K562 (cell line): Measurements from ENCODE around the gene AGPAT3. TPM values are rescaled to one million over a fixed set of nuclear protein-coding genes. Genes with fewer than 3 reads are reported as not detected.
A peak's percentile ranks its signal among the peaks of the same experiment; 100 is the strongest.

ENCODE experiments used
- ATAC-seq: fragments of 200-7000 bp; cut with Tn5 transposase; 3 replicates; pipeline ENCODE4 v1.9.1; 2020; ENCODE audit warnings: moderate library complexity
- BruUV-seq: library from RNA; stranded (reverse); fragments of 400-500 nt; replicated peaks from 2 replicates; lab custom pipeline; 2021; lab: Mats Ljungman, UMichigan
- CTCF ChIA-PET: fragments of 300-600 bp; formaldehyde crosslinking; extraction: SDS; loops from one replicate; lab custom pipeline; 2021; ENCODE audit warnings: low intra/inter-chr PET ratio; lab: Yijun Ruan, JAX
- POLR2A ChIA-PET: fragments of 300-600, 350-650 bp; sonication (Branson Sonifier 250); formaldehyde crosslinking; extraction: SDS; loops from one replicate; lab custom pipeline; 2021; ENCODE audit warnings: antibody characterized with exemption, inconsistent platforms; lab: Yijun Ruan, JAX
- DNase-seq, 4 experiments: peaks; one replicate each; pipeline versions ENCODE4 v3.0.0 to v3.0.0-alpha.2; 2011 to 2018; ENCODE audit warnings: low spot score in 3 of 4, mixed read lengths in 3 of 4; ENCODE audit errors: extremely low read depth in 1 of 4
- FAIRE-seq: peaks from 2 replicates; lab custom pipeline; 2011; peaks lifted over from hg19 to GRCh38; lab: Jason Lieb, UNC
- H2AFZ ChIP-seq: 2 replicates; pipeline ENCODE4 v1.6.0; 2011; ENCODE audit warnings: low read depth, low read length, control low read depth, inconsistent platforms
- H3K27ac ChIP-seq: fragments of 200-600 bp; 3 replicates; pipeline ENCODE4 v1.8.0; 2011; ENCODE audit warnings: low read depth, mild to moderate bottlenecking, control low read depth, inconsistent platforms, low read length, moderate library complexity, mixed read lengths; ENCODE audit errors: extremely low read depth
- H3K27me3 ChIP-seq, 2 experiments: fragments of 300-600 bp in 1 of 2; 2 replicates in 1 of 2; 3 replicates in 1 of 2; pipeline versions ENCODE4 v1.6.0 to v1.8.0; 2011; ENCODE audit warnings: inconsistent platforms in 2 of 2, low read length in 2 of 2, mild to moderate bottlenecking in 1 of 2, mixed read lengths in 1 of 2, moderate library complexity in 1 of 2; ENCODE audit not compliant: control insufficient read depth in 2 of 2, insufficient read depth in 2 of 2
- H3K36me3 ChIP-seq: fragments of 300-600 bp; 3 replicates; pipeline ENCODE4 v1.8.0; 2011; ENCODE audit warnings: mild to moderate bottlenecking, low read length, inconsistent platforms; ENCODE audit not compliant: control insufficient read depth, insufficient read depth
- H3K4me1 ChIP-seq, 2 experiments: fragments of 200-600 bp in 1 of 2; replicated peaks in 1 of 2; 2 replicates in 1 of 2; 3 replicates in 1 of 2; pipeline versions ENCODE4 v1.5.1 to v1.8.0; 2011; ENCODE audit warnings: inconsistent platforms in 2 of 2, low read length in 2 of 2, mild to moderate bottlenecking in 1 of 2, mixed read lengths in 1 of 2, moderate library complexity in 1 of 2; ENCODE audit not compliant: control insufficient read depth in 2 of 2, insufficient read depth in 2 of 2
- H3K4me2 ChIP-seq: 2 replicates; pipeline ENCODE4 v1.6.1; 2011; ENCODE audit warnings: low read length, control low read depth, inconsistent platforms, mixed read lengths; ENCODE audit not compliant: insufficient read depth
- H3K4me3 ChIP-seq: fragments of 200-600 bp; sonication (generic), shearing (Covaris generic); 2 replicates; pipeline ENCODE4 v1.5.1; 2016; ENCODE audit warnings: control low read depth, inconsistent platforms
- H3K79me2 ChIP-seq: fragments of 200-600 bp; 3 replicates; pipeline ENCODE4 v1.8.0; 2011; ENCODE audit warnings: low read length, inconsistent platforms; ENCODE audit not compliant: control insufficient read depth, insufficient read depth
- H3K9ac ChIP-seq, 2 experiments: 2 replicates each; pipeline versions ENCODE4 v1.6.0 to v1.6.1; 2011; ENCODE audit warnings: low read depth in 2 of 2, low read length in 2 of 2, control low read depth in 1 of 2, inconsistent platforms in 1 of 2, mild to moderate bottlenecking in 1 of 2, mixed read lengths in 1 of 2; ENCODE audit not compliant: insufficient read depth in 1 of 2
- H3K9me1 ChIP-seq: one replicate; pipeline ENCODE4 v1.6.0; 2011; ENCODE audit warnings: inconsistent platforms, mild to moderate bottlenecking, low read length, moderate library complexity; ENCODE audit not compliant: control insufficient read depth, insufficient read depth
- H3K9me3 ChIP-seq: replicated peaks from 2 replicates; pipeline ENCODE4 v1.5.1; 2011; ENCODE audit warnings: low read depth, low read length, inconsistent platforms; ENCODE audit not compliant: control insufficient read depth, insufficient read depth
- H4K20me1 ChIP-seq: replicated peaks from 2 replicates; pipeline ENCODE4 v1.6.1; 2011; ENCODE audit warnings: low read length, inconsistent platforms, mixed read lengths; ENCODE audit not compliant: control insufficient read depth, insufficient read depth
- CBX1 ChIP-seq: sonication (generic); IDR thresholded peaks from 2 replicates; pipeline ENCODE4 v1.6.1; 2016; ENCODE audit warnings: antibody characterized with exemption, low read depth, mild to moderate bottlenecking
- DPF2 ChIP-seq: fragments of 450-650 bp; IDR thresholded peaks from 2 replicates; pipeline ENCODE4 v1.6.1; 2016
- E2F3 ChIP-seq: fragments of 250-450 bp; sonication (Bioruptor Pico); IDR thresholded peaks from 2 replicates; pipeline ENCODE4 v1.4.0; 2020; ENCODE audit warnings: mild to moderate bottlenecking
- EGR1 ChIP-seq: fragments of 450-650 bp; conservative IDR thresholded peaks from 2 replicates; pipeline ENCODE4 v1.6.1; 2017; ENCODE audit warnings: mild to moderate bottlenecking
- ERF ChIP-seq: fragments of 450-650 bp; formaldehyde crosslinking; IDR thresholded peaks from 2 replicates; pipeline ENCODE4 v1.4.0; 2020; ENCODE audit warnings: mild to moderate bottlenecking, mixed read lengths
- FOXJ3 ChIP-seq: sonication (generic); formaldehyde crosslinking; IDR thresholded peaks from 2 replicates; pipeline ENCODE4 v1.4.0; 2020; ENCODE audit warnings: mild to moderate bottlenecking, missing genetic modification reagents
- FOXK1 ChIP-seq: sonication (generic); formaldehyde crosslinking; IDR thresholded peaks from 2 replicates; pipeline ENCODE4 v1.8.0; 2022; ENCODE audit warnings: missing genetic modification reagents, mild to moderate bottlenecking, borderline replicate concordance
- HNRNPLL ChIP-seq: fragments of 200-400 bp; formaldehyde crosslinking; IDR thresholded peaks from 2 replicates; pipeline ENCODE4 v1.6.1; 2017; ENCODE audit warnings: low read length, low read depth, mild to moderate bottlenecking; ENCODE audit not compliant: poor library complexity, severe bottlenecking
- PKNOX1 ChIP-seq: fragments of 450-650 bp; IDR thresholded peaks from 2 replicates; pipeline ENCODE4 v1.6.1; 2016
- PTTG1 ChIP-seq: fragments of 450-650 bp; IDR thresholded peaks from 2 replicates; pipeline ENCODE4 v1.6.1; 2016; ENCODE audit warnings: low read depth, mild to moderate bottlenecking, missing genetic modification characterization, missing compliant biosample characterization
- SMARCB1 ChIP-seq: IDR thresholded peaks from 2 replicates; pipeline ENCODE4 v1.6.1; 2011; ENCODE audit warnings: improper control_type of control experiment, low read depth; ENCODE audit not compliant: insufficient read length
- TEAD4 ChIP-seq, 2 experiments: sonication (generic) in 1 of 2; formaldehyde crosslinking in 1 of 2; IDR thresholded peaks; 2 replicates each; pipeline versions ENCODE4 v1.6.1 to v1.8.0; 2012 to 2022; ENCODE audit warnings: borderline replicate concordance in 1 of 2, inconsistent platforms in 1 of 2, low read length in 1 of 2, mild to moderate bottlenecking in 1 of 2, missing genetic modification reagents in 1 of 2
- TFAP4 ChIP-seq: sonication (generic); formaldehyde crosslinking; IDR thresholded peaks from 2 replicates; pipeline ENCODE4 v1.8.0; 2022; ENCODE audit warnings: missing genetic modification reagents, mild to moderate bottlenecking, moderate library complexity, borderline replicate concordance
- THAP7 ChIP-seq: fragments of 250-450 bp; sonication (Bioruptor Pico); IDR thresholded peaks from 2 replicates; pipeline ENCODE4 v1.5.0; 2021
- WGBS: fragments of 100-300 bp; shearing (Covaris generic); methylation state at CpG from one replicate; pipeline ENCODE4 v1.1.6; 2016; ENCODE audit warnings: low coverage, mixed read lengths; ENCODE audit not compliant: insufficient coverage; ENCODE audit errors: missing lambda C conversion rate; 5-methylcytosine and 5-hydroxymethylcytosine counted together
- in situ Hi-C: fragments of 300-500 bp; cut with MboI; formaldehyde crosslinking; loops from 4 replicates; pipeline ENCODE4 v1.15.0; 2018; ENCODE audit warnings: inconsistent platforms, mixed read lengths
- intact Hi-C: fragments of 100-400 bp; cut with micrococcal nuclease; formaldehyde crosslinking; loops from 2 replicates; pipeline ENCODE4 v1.14.2; 2022
- polyA plus RNA-seq, 8 experiments: library from polyadenylated mRNA; depleted of rRNA in 4 of 8; stranded (reverse) in 5 of 8; unstranded in 3 of 8; fragments of >200 nt; fragmentation: Nextera tagmentation in 2 of 8; fragmentation: Illumina TruSeq in 1 of 8; extraction: Ambion mirVana in 2 of 8; extraction: Trizol in 1 of 8; gene quantifications; 2 replicates each; pipeline versions ENCODE4 v1.2.1 to v1.2.3, GENCODE V29; 2011 to 2014; ENCODE audit warnings: inconsistent platforms in 1 of 8, missing spikeins in 1 of 8
- total RNA-seq, 7 experiments: library from RNA; depleted of rRNA in 6 of 7; stranded (reverse); fragments of >200 nt in 6 of 7; fragmentation: Illumina TruSeq in 2 of 7; extraction: Trizol in 2 of 7; gene quantifications; 2 replicates each; pipeline versions ENCODE4 v1.2.1 to v1.2.3, GENCODE V29; 2011 to 2021; ENCODE audit warnings: low replicate concordance in 1 of 7

AGPAT3 gene
- total and polyA plus RNA-seq, 9 of the 15 experiments (the other 6 are each of a cell fraction or from before 2014, with no cell fraction given): 1.5 to 88.4 (median 35.7) TPM

GRCh38 chr21:43931489-43931888 is 66.5 kb downstream of the AGPAT3 start:
- BruUV-seq: no TSS peak
- ChIA-PET CTCF (no interaction called here), POLR2A (no interaction called here)
- H3K9me3 ChIP-seq: 0 out of 2 replicates have a peak, but pooled peaks cover 3% of the 10 kb centered on the region
- intact Hi-C loops: no loop called here
- H3K79me2 ChIP-seq: peaks cover 39% of the 10 kb centered on the region
- FAIRE-seq: peak; percentile 73
- no peak for ATAC-seq
- 85% methylated on average over 13 of the region's 13 CpGs for WGBS
- peaks cover 4% of the 10 kb centered on the region; the same call in 1 of the 2 replicates for H4K20me1 ChIP-seq
- H3K4me2 ChIP-seq: no peak overlapping the region
- TF ChIP-seq PKNOX1: peak; percentile 37; the same call in 1 of the 2 replicates
- TF ChIP-seq DPF2: no peak
- H3K27me3 ChIP-seq: no peaks in the 10 kb centered on the region
- H3K4me1 ChIP-seq: peaks cover 5 to 55% of the 10 kb centered on the region in 2 experiments; a peak in 4 of 5 replicates
- no peak overlapping the region for H3K4me3 ChIP-seq
- no peak for DNase-seq
- H2AFZ ChIP-seq: no peak overlapping the region
- H3K9ac ChIP-seq: no peak overlapping the region
- H3K27ac ChIP-seq: no peak overlapping the region
- no peaks in the 10 kb centered on the region for H3K9me1 ChIP-seq
- in situ Hi-C loops: no loop called here
- peaks cover 49% of the 10 kb centered on the region for H3K36me3 ChIP-seq

- ChIA-PET POLR2A (no interaction called here), CTCF (no interaction called here)
- peaks cover 42% of the 10 kb centered on the region for H3K79me2 ChIP-seq
- no peak for ATAC-seq
- 0 out of 2 replicates have a peak, but pooled peaks cover 3% of the 10 kb centered on the region for H3K9me3 ChIP-seq
- no TSS peak for BruUV-seq
- H4K20me1 ChIP-seq: peaks cover 4% of the 10 kb centered on the region; the same call in 1 of the 2 replicates
- H3K27me3 ChIP-seq: no peaks in the 10 kb centered on the region
- H3K9ac ChIP-seq: no peak overlapping the region
- WGBS: 90% methylated on average over 17 of the region's 17 CpGs
- no peak overlapping the region for H3K4me2 ChIP-seq
- H3K27ac ChIP-seq: no peak overlapping the region
- peak; percentile 11 for FAIRE-seq
- in situ Hi-C loops: no loop called here
- no peak overlapping the region for H3K4me3 ChIP-seq
- peaks cover 49% of the 10 kb centered on the region for H3K36me3 ChIP-seq
- no peaks in the 10 kb centered on the region for H3K9me1 ChIP-seq
- intact Hi-C loops: no loop called here
- DNase-seq: no peak
- peaks cover 9 to 61% of the 10 kb centered on the region in 2 experiments; a peak in 4 of 5 replicates for H3K4me1 ChIP-seq
- H2AFZ ChIP-seq: no peak overlapping the region
- TF ChIP-seq THAP7 (CRISPR knock-in tag) (no peak), E2F3 (CRISPR knock-in tag) (no peak), FOXJ3 (CRISPR knock-in tag) (no peak), CBX1 (no peak), TEAD4 (IDR thresholded peaks at IDR 0.05; ENCODE audit: low read length) (no peak), TEAD4 (CRISPR knock-in tag; IDR thresholded peaks at IDR 0.05; ENCODE audit: borderline replicate concordance) (no peak), ERF (CRISPR knock-in tag) (no peak), TFAP4 (no peak), FOXK1 (CRISPR knock-in tag) (no peak), PTTG1 (tag) (no peak), HNRNPLL (no peak), SMARCB1 (no peak), EGR1 (no peak)
Measured at GRCh38 chr21:43932005-43932404, 67.0 kb downstream of the AGPAT3 start.
